ENCODE results near the gene KMT2E.

Gene KMT2E

DNA sequence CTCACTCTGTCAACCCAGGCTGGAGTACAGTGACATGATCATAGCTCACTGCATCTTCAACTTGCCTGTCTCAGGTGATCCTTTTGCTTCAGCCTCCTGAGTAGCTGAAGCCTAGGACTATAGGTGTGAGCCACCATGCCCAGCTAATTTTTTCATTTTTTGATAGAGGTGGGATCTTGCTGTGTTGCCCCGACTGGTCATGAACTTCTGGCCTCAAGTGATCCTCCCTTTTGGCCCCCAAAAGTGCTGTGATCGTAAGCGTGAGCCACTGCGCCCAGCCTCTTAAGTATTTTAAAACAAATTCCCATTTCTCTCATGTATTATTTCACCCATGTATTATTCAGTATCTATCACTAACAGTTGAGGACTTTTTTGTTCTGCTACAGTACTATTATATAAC is 43.5 kb downstream of the KMT2E start:
- no peaks in the 10 kb centered on the region for H3K9me2 ChIP-seq (replicated peaks; ENCODE audit: control insufficient read depth, low read length)
- no peak overlapping the region for H3K27ac ChIP-seq (ENCODE audit: low read depth, low read length)
- no peaks in the 10 kb centered on the region for H3K27me3 ChIP-seq (ENCODE audit: control insufficient read depth, low read length)
- no peak overlapping the region for H3K4me2 ChIP-seq (ENCODE audit: low read length)
- no peaks in the 10 kb centered on the region for H3K9me3 ChIP-seq (ENCODE audit: control insufficient read depth, insufficient read depth, low read length)
- H3K4me1 ChIP-seq (ENCODE audit: control insufficient read depth, low read length) = no peaks in the 10 kb centered on the region
- peaks cover 95% of the 10 kb centered on the region for H3K79me2 ChIP-seq (ENCODE audit: control insufficient read depth, low read length)
- H4K20me1 ChIP-seq (ENCODE audit: control insufficient read depth, insufficient read depth, low read depth, low read length) = peaks cover 21% of the 10 kb centered on the region; the same call in 1 of the 2 replicates
- no peak overlapping the region for H3K4me3 ChIP-seq (ENCODE audit: low read length)
- peaks cover 89% of the 10 kb centered on the region for H3K36me3 ChIP-seq (ENCODE audit: control insufficient read depth, low read length)
- no peak for TF ChIP-seq EZH2phosphoT487 (IDR thresholded peaks at IDR 0.05; ENCODE audit: borderline replicate concordance, low read length)
- TF ChIP-seq, protein P1, sequence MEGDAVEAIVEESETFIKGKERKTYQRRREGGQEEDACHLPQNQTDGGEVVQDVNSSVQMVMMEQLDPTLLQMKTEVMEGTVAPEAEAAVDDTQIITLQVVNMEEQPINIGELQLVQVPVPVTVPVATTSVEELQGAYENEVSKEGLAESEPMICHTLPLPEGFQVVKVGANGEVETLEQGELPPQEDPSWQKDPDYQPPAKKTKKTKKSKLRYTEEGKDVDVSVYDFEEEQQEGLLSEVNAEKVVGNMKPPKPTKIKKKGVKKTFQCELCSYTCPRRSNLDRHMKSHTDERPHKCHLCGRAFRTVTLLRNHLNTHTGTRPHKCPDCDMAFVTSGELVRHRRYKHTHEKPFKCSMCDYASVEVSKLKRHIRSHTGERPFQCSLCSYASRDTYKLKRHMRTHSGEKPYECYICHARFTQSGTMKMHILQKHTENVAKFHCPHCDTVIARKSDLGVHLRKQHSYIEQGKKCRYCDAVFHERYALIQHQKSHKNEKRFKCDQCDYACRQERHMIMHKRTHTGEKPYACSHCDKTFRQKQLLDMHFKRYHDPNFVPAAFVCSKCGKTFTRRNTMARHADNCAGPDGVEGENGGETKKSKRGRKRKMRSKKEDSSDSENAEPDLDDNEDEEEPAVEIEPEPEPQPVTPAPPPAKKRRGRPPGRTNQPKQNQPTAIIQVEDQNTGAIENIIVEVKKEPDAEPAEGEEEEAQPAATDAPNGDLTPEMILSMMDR (IDR thresholded peaks at IDR 0.05; ENCODE audit: low read depth, low read length, poor library complexity, severe bottlenecking) = no peak
- H3F3A ChIP-seq (ENCODE audit: control insufficient read depth, insufficient read depth) = peaks cover 4% of the 10 kb centered on the region; the same call in 1 of the 2 replicates

DNA sequence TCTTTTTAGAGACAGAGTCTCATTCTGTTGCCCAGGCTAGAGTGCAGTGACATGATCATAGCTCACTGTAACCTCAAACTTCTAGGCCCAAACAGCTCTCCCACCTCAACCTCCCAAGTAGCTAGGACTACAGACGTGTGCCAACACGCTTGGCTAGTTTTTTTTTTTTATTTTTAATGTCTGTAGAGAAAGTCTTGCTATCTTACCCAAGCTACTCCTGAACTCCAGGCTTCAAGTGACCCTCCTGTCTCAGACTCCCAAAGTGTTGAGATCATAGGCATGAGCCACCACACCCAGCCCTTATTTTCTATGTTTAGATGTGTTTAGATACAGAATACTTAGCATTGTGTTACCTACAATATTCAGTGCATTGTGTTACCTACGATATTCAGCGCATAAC is 46.4 kb downstream of the KMT2E start:
- no peaks in the 10 kb centered on the region for H3K4me1 ChIP-seq (ENCODE audit: control insufficient read depth, low read length)
- no peak for TF ChIP-seq EZH2phosphoT487 (IDR thresholded peaks at IDR 0.05; ENCODE audit: borderline replicate concordance, low read length)
- TF ChIP-seq, protein P1 (IDR thresholded peaks at IDR 0.05; ENCODE audit: low read depth, low read length, poor library complexity, severe bottlenecking) = no peak
- H3K4me2 ChIP-seq (ENCODE audit: low read length) = no peak overlapping the region
- no peaks in the 10 kb centered on the region for H3K9me3 ChIP-seq (ENCODE audit: control insufficient read depth, insufficient read depth, low read length)
- H3F3A ChIP-seq (ENCODE audit: control insufficient read depth, insufficient read depth) = peaks cover 7% of the 10 kb centered on the region
- peaks cover 85% of the 10 kb centered on the region for H3K79me2 ChIP-seq (ENCODE audit: control insufficient read depth, low read length)
- H3K27me3 ChIP-seq (ENCODE audit: control insufficient read depth, low read length) = no peaks in the 10 kb centered on the region
- H3K9me2 ChIP-seq (replicated peaks; ENCODE audit: control insufficient read depth, low read length) = no peaks in the 10 kb centered on the region
- H3K4me3 ChIP-seq (ENCODE audit: low read length) = no peak overlapping the region
- no peak overlapping the region for H3K27ac ChIP-seq (ENCODE audit: low read depth, low read length)
- peaks cover 18% of the 10 kb centered on the region for H4K20me1 ChIP-seq (ENCODE audit: control insufficient read depth, insufficient read depth, low read depth, low read length)
- H3K36me3 ChIP-seq (ENCODE audit: control insufficient read depth, low read length) = peaks cover 90% of the 10 kb centered on the region

DNA sequence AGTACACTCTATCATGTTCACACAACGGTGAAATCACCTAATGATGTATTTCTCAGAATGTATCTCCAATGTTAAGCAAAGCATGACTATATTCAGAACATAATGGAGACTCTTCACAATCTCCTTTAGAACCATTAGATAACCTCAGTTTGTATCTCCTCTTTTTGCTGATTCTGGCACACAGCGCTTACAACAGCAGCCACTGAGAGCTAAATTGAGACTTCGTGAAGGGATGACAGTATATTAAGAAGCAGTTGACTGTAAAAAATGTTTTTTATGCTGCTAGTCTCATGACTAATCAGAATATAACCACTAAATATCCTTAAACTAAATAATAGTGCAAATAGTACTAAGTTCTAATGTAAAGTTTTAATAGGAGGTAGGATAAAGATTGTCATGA is 46.9 kb downstream of the KMT2E start:
- Histone ChIP-seq H3K4me1 (ENCODE audit: control insufficient read depth, low read length) (no peaks in the 10 kb centered on the region), H3K9me2 (replicated peaks; ENCODE audit: control insufficient read depth, low read length) (no peaks in the 10 kb centered on the region), H4K20me1 (ENCODE audit: control insufficient read depth, insufficient read depth, low read depth, low read length) (peaks cover 17% of the 10 kb centered on the region), H3K27ac (ENCODE audit: low read depth, low read length) (no peak overlapping the region), H3F3A (ENCODE audit: control insufficient read depth, insufficient read depth) (peaks cover 7% of the 10 kb centered on the region; the same call in 1 of the 2 replicates), H3K79me2 (ENCODE audit: control insufficient read depth, low read length) (peaks cover 82% of the 10 kb centered on the region), H3K4me2 (ENCODE audit: low read length) (no peak overlapping the region), H3K4me3 (ENCODE audit: low read length) (no peak overlapping the region), H3K36me3 (ENCODE audit: control insufficient read depth, low read length) (peaks cover 90% of the 10 kb centered on the region), H3K27me3 (ENCODE audit: control insufficient read depth, low read length) (no peaks in the 10 kb centered on the region), H3K9me3 (ENCODE audit: control insufficient read depth, insufficient read depth, low read length) (no peaks in the 10 kb centered on the region)
- TF ChIP-seq, protein P1 (IDR thresholded peaks at IDR 0.05; ENCODE audit: low read depth, low read length, poor library complexity, severe bottlenecking) = no peak
- no peak for TF ChIP-seq EZH2phosphoT487 (IDR thresholded peaks at IDR 0.05; ENCODE audit: borderline replicate concordance, low read length)

Measured in DOHH2 (cell line).